GM18909 (cell line): ENCODE data around the gene CANT1.

Experiments
- ATAC-seq: cut with Tn5 transposase; IDR thresholded peaks from one replicate; pipeline ENCODE4 v1.9.1; 2021; ENCODE audit warnings: mild to moderate bottlenecking; ENCODE audit not compliant: unreplicated experiment, poor library complexity

CANT1 gene

GRCh38 chr17:78981010-78981888 is 28.3 kb downstream of the CANT1 start:
- ATAC-seq: no peak

- ATAC-seq: no peak
These were observed 29.0 kb downstream of the CANT1 start for GRCh38 chr17:78980624-78980972.

DNA sequence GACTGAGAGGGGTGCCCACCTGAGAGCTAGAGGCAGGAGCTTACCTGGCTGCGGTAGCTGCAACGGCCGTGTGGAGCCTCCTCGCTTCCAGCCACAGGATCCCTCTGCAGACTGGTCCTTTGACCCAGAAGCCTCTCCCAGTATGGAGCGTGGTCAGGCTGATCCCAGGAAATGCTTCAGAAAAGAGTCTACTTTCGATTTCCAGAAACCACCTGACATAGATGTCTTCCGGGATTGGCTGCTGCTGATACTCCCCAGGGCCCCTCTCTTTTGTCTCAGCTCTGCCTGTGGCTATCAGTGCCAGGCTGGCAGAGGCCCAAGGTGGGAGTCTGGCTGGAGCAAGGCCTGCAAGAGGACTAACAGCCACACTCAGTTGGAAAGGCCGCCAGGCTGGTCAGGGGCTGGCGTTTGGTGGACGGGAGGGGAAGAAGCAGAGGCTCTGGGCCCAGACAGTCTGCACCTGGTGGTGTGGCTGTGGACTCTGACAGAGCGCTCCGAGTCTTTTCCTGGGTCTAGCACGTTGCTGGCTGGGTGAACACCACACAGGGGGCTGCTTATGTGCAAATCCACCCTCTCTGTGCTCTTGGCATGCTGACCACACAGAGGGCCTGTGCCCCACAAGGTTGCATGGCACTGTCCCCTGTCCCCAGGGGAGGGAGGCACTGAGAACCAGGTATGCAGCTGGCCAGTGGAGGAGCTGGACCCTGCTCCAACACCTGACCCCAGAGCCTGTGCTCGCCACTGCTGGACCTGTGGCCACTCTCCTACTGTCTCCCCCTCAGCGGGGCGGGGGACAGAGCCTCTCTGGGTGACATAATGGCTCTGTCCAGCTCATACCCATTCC is 29.6 kb downstream of the CANT1 start, which contains the start of gene LGALS3BP:
TSS of gene LGALS3BP (minus strand) at position 144 of the 844 bp plus-strand sequence. CDS start 2,732 bp downstream, outside the sequence.
- no peak for ATAC-seq

GRCh38 chr17:78977997-78978973 is 31.3 kb downstream of the CANT1 start:
- no peak for ATAC-seq

- ATAC-seq: no peak
These were observed 32.0 kb downstream of the CANT1 start for GRCh38 chr17:78977681-78977943.

DNA sequence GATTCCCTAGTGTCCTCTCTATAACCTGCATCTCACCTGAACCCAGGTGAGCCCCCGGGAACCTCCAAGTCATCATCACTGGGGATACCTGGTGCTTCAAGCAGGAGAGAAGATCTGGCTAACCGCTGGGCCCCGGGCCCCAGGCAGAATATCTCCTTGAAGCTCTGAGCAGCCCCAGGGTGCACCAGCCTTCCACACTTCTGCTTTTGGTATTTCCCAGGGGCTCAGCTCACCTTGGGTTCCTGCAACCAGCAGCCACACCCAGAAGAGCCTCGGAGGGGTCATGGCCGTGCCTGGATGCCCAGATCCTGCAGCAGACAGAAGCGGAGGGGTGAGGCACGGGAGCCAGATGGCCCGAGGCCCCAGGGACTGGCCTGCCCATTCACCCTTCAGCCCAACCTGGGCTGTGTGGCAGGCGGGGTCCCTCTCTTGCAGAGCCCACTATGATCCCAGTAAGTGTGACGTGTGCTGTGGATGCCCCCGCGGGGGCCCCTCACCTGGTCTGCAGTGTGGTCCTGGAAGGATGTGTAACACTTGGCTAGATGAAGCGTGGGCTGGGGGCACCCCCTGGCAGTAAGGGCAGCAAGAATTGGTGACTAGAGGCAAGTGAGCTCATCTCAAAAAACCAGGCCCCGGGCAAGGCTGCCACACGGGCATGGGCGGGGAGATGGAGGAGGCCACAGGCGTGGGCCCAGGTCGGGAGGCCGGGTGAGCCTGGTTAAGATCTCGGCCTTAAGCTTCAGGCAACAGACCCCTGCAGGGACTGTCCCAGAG is 32.5 kb downstream of the CANT1 start:
- no peak for ATAC-seq

- ATAC-seq: no peak
These were observed 34.7 kb downstream of the CANT1 start for GRCh38 chr17:78974635-78975591.

- no peak for ATAC-seq
These were observed 35.6 kb downstream of the CANT1 start for GRCh38 chr17:78973792-78974520.

GRCh38 chr17:78973196-78973595 is 36.4 kb downstream of the CANT1 start:
- no peak for ATAC-seq

GRCh38 chr17:78972507-78973105 is 37.0 kb downstream of the CANT1 start:
- no peak for ATAC-seq

GRCh38 chr17:78971756-78972506 is 37.6 kb downstream of the CANT1 start:
- ATAC-seq: no peak

GRCh38 chr17:78970834-78971755 is 38.5 kb downstream of the CANT1 start:
- no peak for ATAC-seq

DNA sequence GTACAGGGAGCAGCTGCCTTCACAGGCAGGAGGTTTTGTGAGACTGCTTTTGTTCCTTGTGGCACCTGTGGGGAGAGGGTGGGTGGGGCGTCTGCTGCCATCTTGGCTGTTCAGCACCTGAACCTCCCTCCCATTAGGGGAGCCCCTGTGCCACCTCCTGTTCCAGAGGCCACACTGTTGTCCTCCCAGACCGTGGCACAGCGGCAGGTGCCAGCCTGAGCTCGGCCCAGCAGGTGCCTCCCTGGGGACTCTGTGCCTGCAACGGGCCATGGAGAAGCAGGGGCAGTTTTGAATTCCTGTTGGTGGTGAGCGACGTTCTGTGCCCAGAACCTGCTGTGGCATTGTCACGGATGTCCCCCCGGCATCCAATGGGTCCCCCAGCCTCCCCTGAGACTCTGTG is 39.7 kb downstream of the CANT1 start:
- ATAC-seq: no peak

DNA sequence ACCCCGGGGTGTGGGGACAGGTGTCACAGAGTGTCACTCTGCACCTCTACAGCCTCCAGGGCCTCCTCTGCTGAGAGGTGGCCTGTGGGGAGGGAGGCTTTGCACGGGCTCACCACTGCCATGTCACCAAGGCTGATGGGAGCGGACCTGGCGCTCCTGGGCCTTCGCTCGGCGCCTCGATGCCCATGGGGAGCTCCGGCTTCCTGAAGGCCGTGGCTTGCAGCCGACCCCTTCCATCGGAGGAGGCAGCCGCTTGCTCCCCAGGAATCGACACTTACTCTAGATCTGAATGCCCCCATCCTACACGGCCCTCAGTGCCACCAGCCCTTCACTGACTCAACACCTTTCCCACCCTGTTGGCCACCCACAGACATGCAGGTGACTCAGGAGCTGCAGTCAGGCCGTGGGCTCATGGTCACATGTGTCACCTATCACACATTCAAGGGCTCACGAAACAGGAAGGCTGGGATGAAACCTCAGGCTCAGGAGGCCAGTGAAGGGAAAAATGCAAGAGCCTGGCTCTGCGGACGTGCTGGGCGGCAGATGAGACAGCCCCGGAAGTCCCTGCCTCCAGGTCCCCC is 41.7 kb downstream of the CANT1 start:
- no peak for ATAC-seq

DNA sequence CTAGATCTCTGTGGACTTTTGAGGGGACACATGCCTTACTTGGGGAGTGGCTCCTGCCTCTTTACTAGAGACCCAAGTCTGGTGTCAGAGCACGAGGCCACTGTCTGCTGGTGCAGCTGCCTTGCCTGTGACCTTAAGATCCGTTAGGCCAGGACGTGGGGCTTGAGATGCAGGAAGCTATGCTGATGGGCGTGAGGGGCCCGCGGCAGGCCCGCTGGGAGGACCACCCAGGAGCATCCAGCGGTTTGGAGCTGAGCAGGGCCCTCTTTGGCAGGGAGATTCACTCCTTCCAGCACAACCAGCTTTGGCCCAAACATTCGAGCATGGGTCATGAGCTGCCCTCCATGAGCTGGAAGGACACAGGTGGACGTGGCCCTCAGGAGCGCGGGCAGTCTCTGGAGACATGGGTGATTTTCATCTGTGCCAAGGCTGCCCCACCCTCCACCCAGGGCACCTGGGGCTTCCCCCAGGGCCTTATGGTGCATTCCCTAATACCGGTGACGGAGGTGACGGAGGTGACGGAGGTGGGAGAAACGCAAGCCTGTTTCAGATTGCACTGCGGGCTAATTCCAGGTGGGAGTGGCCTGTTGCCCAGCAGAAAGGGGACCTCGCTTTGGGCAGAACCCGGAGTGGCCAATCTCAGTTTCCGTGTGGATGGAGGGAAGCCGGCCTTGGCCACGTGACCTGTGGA is 42.5 kb downstream of the CANT1 start:
- no peak for ATAC-seq
